Measurements from ENCODE around the gene CACNA2D2. TPM values are rescaled to one million over a fixed set of nuclear protein-coding genes. Genes with fewer than 3 reads are reported as not detected.

Gene CACNA2D2
- total and polyA plus RNA-seq, 2 of the 8 experiments (the other 6 are each of a cell fraction or from before 2014, with no cell fraction given): 14.1 to 25.0 TPM

DNA sequence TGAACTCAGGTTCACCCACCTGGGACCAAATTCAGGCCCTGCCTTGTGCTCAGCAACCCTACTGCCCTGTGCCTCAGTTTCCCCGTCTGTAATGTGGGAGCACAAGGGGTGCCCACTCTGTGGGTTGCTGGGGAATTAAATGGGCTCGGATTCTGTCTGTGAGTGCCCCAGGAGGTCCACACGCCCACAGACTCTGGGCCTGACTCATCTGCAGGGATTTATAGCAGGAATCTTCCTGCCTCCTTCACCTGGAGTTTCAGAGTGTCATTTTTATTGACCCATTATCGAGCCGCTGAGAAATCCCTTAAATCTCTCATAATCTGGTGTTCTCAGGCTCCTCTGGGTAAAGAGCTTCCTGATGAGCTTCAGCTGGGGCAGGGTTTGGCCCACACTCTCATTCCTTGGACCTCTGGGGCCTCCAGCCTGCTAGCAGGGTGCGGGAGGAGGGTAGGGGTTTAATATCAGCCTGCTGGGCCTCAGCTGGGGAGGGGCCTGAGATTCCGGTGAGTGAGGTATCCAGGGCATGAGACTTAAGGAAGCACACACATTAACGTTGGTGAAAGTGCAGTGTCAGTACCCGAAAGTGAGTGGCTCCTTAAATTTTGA is 47.7 kb upstream of the CACNA2D2 start:
- Histone ChIP-seq H3K23me2 (ENCODE audit: low read depth, low read length) (no peaks in the 10 kb centered on the region), H4K8ac (ENCODE audit: extremely low read depth, insufficient read depth, low read length) (no peak overlapping the region), H3K4me3 (ENCODE audit: extremely low read depth in 1 of 4, insufficient read depth in 2 of 4, low read depth in 3 of 4, low read length in 4 of 4) (no peak overlapping the region), H3K14ac (ENCODE audit: insufficient read length) (no peak overlapping the region), H4K20me1 (replicated peaks in 1 of 2; ENCODE audit: control insufficient read depth in 1 of 2, insufficient read depth in 2 of 2, low read length in 2 of 2) (no peaks in the 10 kb centered on the region), H2BK12ac (ENCODE audit: low read depth, low read length) (no peak overlapping the region), H3K79me2 (ENCODE audit: control insufficient read depth in 1 of 2, insufficient read depth in 2 of 2, low read length in 2 of 2) (no peaks in the 10 kb centered on the region), H3K4me1 (replicated peaks in 1 of 4; ENCODE audit: control insufficient read depth in 3 of 4, insufficient read depth in 4 of 4, low read length in 3 of 4) (peaks cover 0 to 3% (median 2%) of the 10 kb centered on the region in 4 experiments; a peak in 3 of 7 replicates), H2BK5ac (ENCODE audit: low read depth, low read length) (no peak overlapping the region), H3K18ac (ENCODE audit: extremely low read depth, low read length) (no peak overlapping the region), H3K56ac (replicated peaks; ENCODE audit: insufficient read length, low read depth, low read length) (no peak overlapping the region), H4K91ac (replicated peaks; ENCODE audit: insufficient read length, low read length) (no peak overlapping the region), H4K5ac (ENCODE audit: insufficient read length, low read depth, low read length) (no peak overlapping the region), H3K27me3 (replicated peaks in 1 of 4; ENCODE audit: control insufficient read depth in 3 of 4, extremely low read depth in 1 of 4, insufficient read depth in 3 of 4, low read length in 3 of 4) (peaks cover 0 to 3% (median 0%) of the 10 kb centered on the region in 4 experiments; a peak in 3 of 7 replicates), H3K23ac (ENCODE audit: insufficient read length) (no peak overlapping the region), H2BK20ac (ENCODE audit: low read length) (no peak overlapping the region), H3K27ac (ENCODE audit: low read depth, low read length) (no peak overlapping the region), H3K36me3 (ENCODE audit: control insufficient read depth in 2 of 4, insufficient read depth in 4 of 4, low read length in 3 of 4) (no peaks in the 10 kb centered on the region), H2AFZ (ENCODE audit: low read length) (no peak overlapping the region), H2BK15ac (ENCODE audit: low read length) (0 out of 2 replicates have a peak overlapping the region, but pooled peaks have one; percentile 72), H3K4ac (replicated peaks; ENCODE audit: insufficient read length, low read depth, low read length) (no peak overlapping the region), H2AK5ac (ENCODE audit: low read depth, low read length) (no peak overlapping the region), H3K9me3 (ENCODE audit: insufficient read depth in 2 of 2, low read depth in 1 of 2, low read length in 1 of 2) (no peaks in the 10 kb centered on the region), H3K79me1 (ENCODE audit: low read depth, low read length) (no peaks in the 10 kb centered on the region), H3K9ac (replicated peaks in 1 of 4; ENCODE audit: extremely low read depth in 1 of 4, low read depth in 3 of 4, low read length in 3 of 4) (no peak overlapping the region; a peak in 1 of 7 replicates), H3K4me2 (ENCODE audit: insufficient read depth in 1 of 2, low read depth in 2 of 2, low read length in 2 of 2) (no peak overlapping the region), H2BK120ac (replicated peaks; ENCODE audit: low read depth, low read length) (no peak overlapping the region)
- CTCF ChIA-PET (ENCODE audit: partially characterized antibody): interaction anchor here (0.6 to 46.5 kb wide), 31 partner anchors 12 to 1467 kb away, joined by 3 to 863 read pairs (median 7); partner anchors contain the start of genes CISH, HEMK1, MAPKAPK3 and NPRL2
- FAIRE-seq: no peak
- WGBS, 2 experiments (ENCODE audit: extremely low coverage in 1 of 2, insufficient coverage in 1 of 2, insufficient read length in 1 of 2, insufficient replicate concordance in 2 of 2, low coverage in 1 of 2, low lambda C conversion rate in 2 of 2, missing lambda C conversion rate in 1 of 2): 88% methylated on average over 9 of the region's 9 CpGs; no CpG with 5 or more reads in 1 of the 2 experiments
- POLR2A ChIA-PET (ENCODE audit: partially characterized antibody): interaction anchor here (0.6 to 1.0 kb wide), 4 partner anchors 14 to 270 kb away, joined by 3 read pairs; partner anchors contain the start of gene C3orf18
- TF ChIP-seq PHF8 (conservative IDR thresholded peaks at IDR 0.05; ENCODE audit: low read depth, low read length) (no peak), HDAC6 (IDR thresholded peaks at IDR 0.05; ENCODE audit: low read depth, low read length) (no peak), ATF2 (IDR thresholded peaks at IDR 0.05; ENCODE audit: low read length) (no peak)
- no peak for DNase-seq (ENCODE audit: low read depth in 1 of 2, low spot score in 2 of 2)

Data from H1 (cell line).